Mucosa of rectum (tissue), 2 donors: ENCODE measurements around the gene CPSF7.

Experiments
- H3K27ac ChIP-seq, 2 donors: one replicate each; pipeline ENCODE4 v1.7.0; 2013; ENCODE audit warnings: inconsistent platforms in 2 of 2, low read depth in 2 of 2, low read length in 2 of 2
- H3K27me3 ChIP-seq, 2 donors: one replicate each; pipeline ENCODE4 v1.7.0; 2013; ENCODE audit warnings: low read length in 2 of 2; ENCODE audit not compliant: control insufficient read depth in 2 of 2, insufficient read depth in 2 of 2
- H3K36me3 ChIP-seq, 2 donors: one replicate each; pipeline ENCODE4 v1.7.0; 2013; ENCODE audit warnings: low read length in 2 of 2; ENCODE audit not compliant: control insufficient read depth in 2 of 2, insufficient read depth in 2 of 2
- H3K4me1 ChIP-seq, 2 donors: one replicate each; pipeline ENCODE4 v1.7.0; 2013; ENCODE audit warnings: low read length in 2 of 2, mild to moderate bottlenecking in 1 of 2; ENCODE audit not compliant: control insufficient read depth in 2 of 2, insufficient read depth in 2 of 2
- H3K4me3 ChIP-seq, 2 donors: one replicate each; pipeline ENCODE4 v1.7.0; 2013; ENCODE audit warnings: low read length in 2 of 2
- H3K9ac ChIP-seq, 2 donors: one replicate each; pipeline ENCODE4 v1.7.0; 2013; ENCODE audit warnings: low read length in 2 of 2, low read depth in 1 of 2, mild to moderate bottlenecking in 1 of 2
- H3K9me3 ChIP-seq, 2 donors: one replicate each; pipeline ENCODE4 v1.7.0; 2013; ENCODE audit warnings: low read length in 2 of 2; ENCODE audit not compliant: control insufficient read depth in 2 of 2
- donor health status: healthy.
- donor health status: Normal muscosa, but diverticular disease.

The CPSF7 gene

GRCh38 chr11:61416941-61417340 lies 12.8 kb downstream of the CPSF7 start:
- Histone ChIP-seq H3K27ac (no peak overlapping the region), H3K36me3 (peaks cover 79 to 87% of the 10 kb centered on the region in 2 donors), H3K9ac (no peak overlapping the region), H3K4me1 (no peaks in the 10 kb centered on the region), H3K4me3 (no peak overlapping the region), H3K9me3 (no peaks in the 10 kb centered on the region), H3K27me3 (no peaks in the 10 kb centered on the region)

GRCh38 chr11:61415381-61415780 lies 14.4 kb downstream of the CPSF7 start:
- no peaks in the 10 kb centered on the region for H3K9me3 ChIP-seq
- H3K36me3 ChIP-seq: peaks cover 78 to 88% of the 10 kb centered on the region in 2 donors
- no peak overlapping the region for H3K27ac ChIP-seq
- no peak overlapping the region for H3K9ac ChIP-seq
- H3K4me1 ChIP-seq: no peaks in the 10 kb centered on the region
- no peak overlapping the region for H3K4me3 ChIP-seq
- H3K27me3 ChIP-seq: no peaks in the 10 kb centered on the region

GRCh38 chr11:61414547-61414946 lies 15.2 kb downstream of the CPSF7 start:
- H3K27ac ChIP-seq: no peak overlapping the region
- no peak overlapping the region for H3K4me3 ChIP-seq
- no peaks in the 10 kb centered on the region for H3K9me3 ChIP-seq
- H3K4me1 ChIP-seq: no peaks in the 10 kb centered on the region
- H3K27me3 ChIP-seq: no peaks in the 10 kb centered on the region
- H3K9ac ChIP-seq: no peak overlapping the region
- peaks cover 74 to 88% of the 10 kb centered on the region in 2 donors for H3K36me3 ChIP-seq

GRCh38 chr11:61413496-61413895 lies 16.3 kb downstream of the CPSF7 start:
- Histone ChIP-seq H3K27me3 (no peaks in the 10 kb centered on the region), H3K9me3 (no peaks in the 10 kb centered on the region), H3K4me1 (no peaks in the 10 kb centered on the region), H3K4me3 (no peak overlapping the region), H3K27ac (no peak overlapping the region), H3K9ac (no peak overlapping the region), H3K36me3 (peaks cover 71 to 82% of the 10 kb centered on the region in 2 donors)

GRCh38 chr11:61411589-61411988 lies 18.2 kb downstream of the CPSF7 start:
- H3K36me3 ChIP-seq: peaks cover 70 to 81% of the 10 kb centered on the region in 2 donors

GRCh38 chr11:61406991-61407728 lies 22.6 kb downstream of the CPSF7 start:
- Histone ChIP-seq H3K9ac (no peak overlapping the region), H3K27me3 (no peaks in the 10 kb centered on the region), H3K9me3 (no peaks in the 10 kb centered on the region), H3K27ac (no peak overlapping the region), H3K4me3 (no peak overlapping the region), H3K36me3 (peaks cover 72 to 80% of the 10 kb centered on the region in 2 donors), H3K4me1 (no peaks in the 10 kb centered on the region)

More at GRCh38 chr11:61411589-61411988, 18.2 kb downstream of the CPSF7 start:
- H3K4me3 ChIP-seq: no peak overlapping the region
- no peak overlapping the region for H3K27ac ChIP-seq
- H3K27me3 ChIP-seq: no peaks in the 10 kb centered on the region
- H3K4me1 ChIP-seq: no peaks in the 10 kb centered on the region
- H3K9me3 ChIP-seq: no peaks in the 10 kb centered on the region
- H3K9ac ChIP-seq: no peak overlapping the region

GRCh38 chr11:61406067-61406466 lies 23.7 kb downstream of the CPSF7 start:
- Histone ChIP-seq H3K4me1 (no peaks in the 10 kb centered on the region), H3K4me3 (no peak overlapping the region), H3K36me3 (peaks cover 63 to 71% of the 10 kb centered on the region in 2 donors), H3K27ac (no peak overlapping the region), H3K27me3 (no peaks in the 10 kb centered on the region), H3K9ac (no peak overlapping the region), H3K9me3 (no peaks in the 10 kb centered on the region)

- H3K4me1 ChIP-seq: no peaks in the 10 kb centered on the region
- no peak overlapping the region for H3K4me3 ChIP-seq
- H3K36me3 ChIP-seq: peaks cover 56 to 65% of the 10 kb centered on the region in 2 donors
- H3K9ac ChIP-seq: no peak overlapping the region
- H3K27ac ChIP-seq: no peak overlapping the region
- H3K27me3 ChIP-seq: no peaks in the 10 kb centered on the region
- H3K9me3 ChIP-seq: no peaks in the 10 kb centered on the region
Observed at GRCh38 chr11:61404641-61405040, 25.1 kb downstream of the CPSF7 start.

GRCh38 chr11:61404103-61404502 lies 25.7 kb downstream of the CPSF7 start:
- H3K4me3 ChIP-seq: no peak overlapping the region
- no peak overlapping the region for H3K9ac ChIP-seq
- H3K27me3 ChIP-seq: no peaks in the 10 kb centered on the region
- H3K27ac ChIP-seq: no peak overlapping the region
- no peaks in the 10 kb centered on the region for H3K4me1 ChIP-seq
- H3K9me3 ChIP-seq: no peaks in the 10 kb centered on the region
- peaks cover 56 to 65% of the 10 kb centered on the region in 2 donors for H3K36me3 ChIP-seq

GRCh38 chr11:61403658-61404057 lies 26.1 kb downstream of the CPSF7 start:
- H3K36me3 ChIP-seq: peaks cover 54 to 66% of the 10 kb centered on the region in 2 donors
- no peaks in the 10 kb centered on the region for H3K4me1 ChIP-seq
- no peaks in the 10 kb centered on the region for H3K27me3 ChIP-seq
- no peak overlapping the region for H3K27ac ChIP-seq
- H3K9ac ChIP-seq: no peak overlapping the region
- H3K4me3 ChIP-seq: no peak overlapping the region
- no peaks in the 10 kb centered on the region for H3K9me3 ChIP-seq
